GM23338 (cell line): ENCODE data around the gene CTSK.
"Not testable (repeated sequence)": the region's sequence is repeated elsewhere in the genome, so short reads cannot be mapped to it uniquely, and the experiment has no call there.

Experiments used
- CREB1 ChIP-seq: fragments of 250-450 bp; sonication (Bioruptor Pico); IDR thresholded peaks from 2 replicates; pipeline ENCODE4 v1.5.0; 2020; ENCODE audit warnings: low read depth, mild to moderate bottlenecking, moderate library complexity
- CTCF ChIP-seq, 2 experiments: fragments of 200-600 bp in 1 of 2; sonication (generic) in 1 of 2; conservative IDR thresholded peaks; 2 replicates each; pipeline versions ENCODE4 v1.5.1 to v1.6.1; 2016 to 2017; ENCODE audit warnings: antibody characterized with exemption in 2 of 2, low read depth in 2 of 2, mild to moderate bottlenecking in 2 of 2, moderate library complexity in 1 of 2
- EZH2 ChIP-seq: fragments of 200-600 bp; sonication (generic); IDR thresholded peaks from one replicate; pipeline ENCODE4 v1.8.0; 2017; ENCODE audit warnings: antibody characterized with exemption, mild to moderate bottlenecking, low read depth; ENCODE audit not compliant: unreplicated experiment
- EZH2phosphoT487 ChIP-seq: fragments of 200-600 bp; sonication (generic); IDR thresholded peaks from one replicate; pipeline ENCODE4 v1.8.1; 2018; ENCODE audit warnings: antibody characterized with exemption; ENCODE audit not compliant: unreplicated experiment
- JUNB ChIP-seq: IDR thresholded peaks from one replicate; pipeline ENCODE4 v1.6.1; 2016; ENCODE audit warnings: antibody characterized with exemption; ENCODE audit not compliant: unreplicated experiment
- POLR2AphosphoS5 ChIP-seq: IDR thresholded peaks from 2 replicates; pipeline ENCODE4 v1.6.1; 2016; ENCODE audit warnings: antibody characterized with exemption, low read depth
- REST ChIP-seq: IDR thresholded peaks from one replicate; pipeline ENCODE4 v1.6.1; 2018; ENCODE audit warnings: antibody characterized with exemption; ENCODE audit not compliant: unreplicated experiment
- STAT1 ChIP-seq: IDR thresholded peaks from one replicate; pipeline ENCODE4 v1.6.1; 2016; ENCODE audit warnings: antibody characterized with exemption; ENCODE audit not compliant: unreplicated experiment
- ZNF114 ChIP-seq: fragments of 250-450 bp; sonication (Bioruptor Pico); IDR thresholded peaks from 2 replicates; pipeline ENCODE4 v1.5.0; 2020; ENCODE audit warnings: mild to moderate bottlenecking, moderate library complexity
- ZNF462 ChIP-seq: fragments of 250-450 bp; sonication (Bioruptor Pico); IDR thresholded peaks from 2 replicates; pipeline ENCODE4 v1.5.0; 2020; ENCODE audit warnings: mild to moderate bottlenecking, moderate library complexity

- TF ChIP-seq POLR2AphosphoS5; CTCF (conservative IDR thresholded peaks at IDR 0.05; ENCODE audit: low read depth in 2 of 2); EZH2phosphoT487; REST; EZH2; ZNF462; JUNB; CREB1 (CRISPR knock-in tag); ZNF114 (CRISPR knock-in tag); STAT1: not testable (repeated sequence)
Measured at GRCh38 chr1:150833961-150834360, 25.9 kb upstream of the CTSK start.
